ENCODE measurements around the gene USP24.

DNA sequence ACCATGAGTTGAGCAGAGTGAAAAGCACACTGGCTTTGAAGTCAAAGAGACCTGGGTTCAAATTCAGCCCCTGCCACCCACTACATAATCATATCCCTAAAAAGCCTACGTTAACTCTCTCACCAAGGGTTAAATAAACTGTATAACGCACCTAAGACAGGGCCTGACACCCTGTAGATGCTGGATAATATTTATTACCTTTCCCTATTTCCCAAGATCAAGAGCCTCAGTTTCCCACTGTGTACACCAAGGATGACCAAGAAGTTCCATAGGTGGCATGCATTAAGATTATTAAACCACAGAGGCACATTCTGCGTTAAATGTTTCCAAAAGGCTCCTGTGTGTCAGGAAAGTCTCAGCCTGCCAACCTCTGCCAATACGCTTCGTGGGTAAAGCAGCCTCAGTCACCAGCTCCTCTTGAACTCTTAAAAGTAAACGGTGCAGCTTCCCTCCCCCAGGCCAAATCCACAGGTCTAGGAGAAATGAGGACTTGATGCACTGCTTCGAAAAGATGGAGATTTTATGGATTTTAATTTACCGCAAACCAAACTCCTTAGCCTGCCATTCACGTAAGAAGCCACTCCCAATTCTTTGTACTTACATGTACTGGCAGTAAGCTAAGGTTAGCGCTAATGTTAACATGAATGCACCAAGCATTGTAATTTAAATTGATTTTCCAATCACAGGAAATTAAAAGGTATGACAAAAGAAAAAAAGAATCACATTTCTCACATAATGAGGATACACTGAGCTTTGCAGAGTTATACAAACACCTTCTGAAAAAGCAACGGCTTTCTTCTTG, 2.6 kb downstream of the USP24 start:
- TF ChIP-seq POLR2A (IDR thresholded peaks at IDR 0.05; ENCODE audit: low read length), result no peak
- no peak for TF ChIP-seq GATA1 (IDR thresholded peaks at IDR 0.05; ENCODE audit: low read depth, low read length)

Measured in erythroblast (primary cell).